GM12801 (cell line): ENCODE results near the gene RBP5.

Experiments used
- CTCF ChIP-seq: IDR thresholded peaks from one replicate; pipeline ENCODE4 v1.5.1; 2011; ENCODE audit warnings: control low read depth; ENCODE audit not compliant: insufficient read length; ENCODE audit errors: extremely low read depth

Gene RBP5

DNA sequence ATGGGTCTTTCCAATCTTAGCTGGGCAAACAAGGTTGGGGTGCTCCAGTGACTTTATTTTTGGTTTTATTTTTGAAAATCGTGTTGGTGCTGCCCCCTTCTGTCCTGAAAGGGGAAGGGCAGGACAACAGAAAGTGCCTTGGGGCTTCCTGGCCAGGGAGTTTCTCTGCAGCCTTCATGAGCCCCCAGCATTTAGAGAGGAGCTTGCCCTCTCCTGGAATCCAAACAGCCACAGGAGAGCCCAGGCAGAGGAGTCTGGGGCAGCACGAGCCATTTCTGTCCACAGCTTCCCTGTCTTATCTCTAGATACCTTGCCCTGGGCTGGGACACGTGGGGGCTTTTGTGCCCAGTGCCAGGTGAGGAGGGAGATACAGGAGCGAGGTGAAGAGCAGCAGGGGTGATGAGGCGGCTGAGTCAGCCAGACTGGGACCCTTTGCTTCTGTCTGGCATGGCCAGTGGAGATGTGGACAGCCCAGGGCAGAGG is 15.3 kb downstream of the RBP5 start:
- TF ChIP-seq CTCF = no peak

DNA sequence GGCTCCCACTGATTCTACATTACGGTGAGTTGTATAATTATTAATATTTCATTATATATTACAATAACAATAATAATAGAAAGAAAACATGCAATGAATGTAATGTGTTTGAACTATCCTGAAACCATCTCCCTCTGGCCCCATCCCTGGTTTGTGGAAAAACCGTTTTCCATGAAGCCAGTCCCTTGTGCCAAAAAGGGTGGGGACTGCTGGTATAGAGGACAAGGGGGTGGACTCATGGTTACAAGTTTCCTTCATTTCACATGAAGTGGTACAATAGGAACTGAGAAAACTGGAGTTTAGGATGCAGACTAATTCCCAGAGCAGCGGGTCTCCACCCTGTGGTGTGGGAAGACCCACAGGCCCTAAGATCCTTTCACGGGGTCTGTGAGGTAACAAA is 16.6 kb downstream of the RBP5 start:
- no peak for TF ChIP-seq CTCF

DNA sequence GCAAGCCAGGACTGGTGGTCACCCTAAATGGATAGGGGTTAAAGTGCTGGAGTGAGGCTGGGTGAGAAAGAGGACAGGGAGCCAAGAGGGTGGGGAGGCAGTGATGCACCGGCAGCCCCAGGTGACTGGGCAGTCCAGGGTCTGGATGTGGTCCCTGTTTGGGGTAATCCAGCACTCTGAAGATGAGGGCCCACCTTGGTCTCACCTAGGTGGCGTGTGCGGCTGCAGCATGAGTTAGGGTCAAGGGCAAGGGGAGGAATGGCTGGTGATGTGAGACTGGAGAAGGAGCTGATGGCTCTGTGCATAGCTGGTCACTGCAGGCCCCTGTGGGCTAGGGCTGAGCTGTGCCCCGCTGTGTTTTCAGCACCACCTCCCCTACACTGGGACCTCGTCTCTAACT is 18.0 kb downstream of the RBP5 start:
- no peak for TF ChIP-seq CTCF

DNA sequence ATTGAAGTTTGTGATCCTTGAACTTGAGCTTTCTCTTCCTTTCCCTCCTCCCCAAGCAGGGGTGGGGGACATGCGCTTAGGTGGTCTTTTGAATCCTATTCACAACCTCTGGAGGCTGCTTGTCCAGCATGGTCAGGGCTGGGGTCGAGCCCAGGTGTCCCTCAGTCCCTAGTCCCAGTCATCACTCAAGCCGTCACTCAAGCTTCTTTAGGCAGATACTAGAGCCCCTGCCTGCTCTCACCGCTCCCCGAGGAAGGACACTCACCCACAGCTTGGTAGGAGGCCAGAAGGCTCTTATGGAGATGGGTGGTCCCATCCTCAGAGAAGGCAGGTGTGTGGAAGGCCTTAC is 19.1 kb downstream of the RBP5 start:
- no peak for TF ChIP-seq CTCF

GRCh38 chr12:7108796-7109571 is 19.7 kb downstream of the RBP5 start, which contains the start of gene C1RL:
TSS of gene C1RL (minus strand) at chr12:7109214. CDS start at chr12:7109180, 34 bp downstream.
- peak; percentile 48 for TF ChIP-seq CTCF

GRCh38 chr12:7108003-7108795 is 20.5 kb downstream of the RBP5 start:
- no peak for TF ChIP-seq CTCF

GRCh38 chr12:7107636-7108002 is 21.1 kb downstream of the RBP5 start:
- TF ChIP-seq CTCF = no peak
